GM23338 (cell line): Measurements from ENCODE around the gene MEI4.

Experiments used
- CREB1 ChIP-seq: fragments of 250-450 bp; sonication (Bioruptor Pico); IDR thresholded peaks from 2 replicates; pipeline ENCODE4 v1.5.0; 2020; ENCODE audit warnings: low read depth, mild to moderate bottlenecking, moderate library complexity
- ETS1 ChIP-seq: IDR thresholded peaks from 2 replicates; pipeline ENCODE4 v1.6.1; 2016; ENCODE audit warnings: antibody characterized with exemption
- EZH2 ChIP-seq: fragments of 200-600 bp; sonication (generic); IDR thresholded peaks from one replicate; pipeline ENCODE4 v1.8.0; 2017; ENCODE audit warnings: antibody characterized with exemption, mild to moderate bottlenecking, low read depth; ENCODE audit not compliant: unreplicated experiment
- EZH2phosphoT487 ChIP-seq: fragments of 200-600 bp; sonication (generic); IDR thresholded peaks from one replicate; pipeline ENCODE4 v1.8.1; 2018; ENCODE audit warnings: antibody characterized with exemption; ENCODE audit not compliant: unreplicated experiment
- POLR2AphosphoS5 ChIP-seq: IDR thresholded peaks from 2 replicates; pipeline ENCODE4 v1.6.1; 2016; ENCODE audit warnings: antibody characterized with exemption, low read depth
- STAT1 ChIP-seq: IDR thresholded peaks from one replicate; pipeline ENCODE4 v1.6.1; 2016; ENCODE audit warnings: antibody characterized with exemption; ENCODE audit not compliant: unreplicated experiment
- TF ChIP-seq, protein P1 (sequence below), 2 experiments: fragments of 200-600 bp in 1 of 2; sonication (generic) in 1 of 2; conservative IDR thresholded peaks; 2 replicates each; pipeline versions ENCODE4 v1.5.1 to v1.6.1; 2016 to 2017; ENCODE audit warnings: antibody characterized with exemption in 2 of 2, low read depth in 2 of 2, mild to moderate bottlenecking in 2 of 2, moderate library complexity in 1 of 2

DNA sequence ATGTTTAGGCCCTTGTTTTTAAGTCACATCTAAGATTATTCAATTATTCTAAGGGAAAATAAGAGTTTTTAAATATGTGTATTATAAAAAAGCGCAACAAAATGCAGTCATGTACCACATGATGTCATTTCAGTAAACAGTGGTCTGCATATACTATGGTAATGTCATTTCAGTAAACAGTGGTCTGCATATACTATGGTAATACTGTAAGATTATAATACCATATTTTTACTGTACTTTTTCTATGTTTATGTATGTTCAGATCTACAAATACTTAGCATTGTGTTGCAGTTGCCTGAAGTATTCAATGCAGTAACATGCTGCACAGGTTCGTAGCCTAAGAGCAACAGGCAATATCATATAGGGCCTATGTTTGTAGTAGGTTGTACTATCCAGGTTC lies 21.4 kb downstream of the MEI4 start:
- TF ChIP-seq, protein P1, sequence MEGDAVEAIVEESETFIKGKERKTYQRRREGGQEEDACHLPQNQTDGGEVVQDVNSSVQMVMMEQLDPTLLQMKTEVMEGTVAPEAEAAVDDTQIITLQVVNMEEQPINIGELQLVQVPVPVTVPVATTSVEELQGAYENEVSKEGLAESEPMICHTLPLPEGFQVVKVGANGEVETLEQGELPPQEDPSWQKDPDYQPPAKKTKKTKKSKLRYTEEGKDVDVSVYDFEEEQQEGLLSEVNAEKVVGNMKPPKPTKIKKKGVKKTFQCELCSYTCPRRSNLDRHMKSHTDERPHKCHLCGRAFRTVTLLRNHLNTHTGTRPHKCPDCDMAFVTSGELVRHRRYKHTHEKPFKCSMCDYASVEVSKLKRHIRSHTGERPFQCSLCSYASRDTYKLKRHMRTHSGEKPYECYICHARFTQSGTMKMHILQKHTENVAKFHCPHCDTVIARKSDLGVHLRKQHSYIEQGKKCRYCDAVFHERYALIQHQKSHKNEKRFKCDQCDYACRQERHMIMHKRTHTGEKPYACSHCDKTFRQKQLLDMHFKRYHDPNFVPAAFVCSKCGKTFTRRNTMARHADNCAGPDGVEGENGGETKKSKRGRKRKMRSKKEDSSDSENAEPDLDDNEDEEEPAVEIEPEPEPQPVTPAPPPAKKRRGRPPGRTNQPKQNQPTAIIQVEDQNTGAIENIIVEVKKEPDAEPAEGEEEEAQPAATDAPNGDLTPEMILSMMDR (conservative IDR thresholded peaks at IDR 0.05; ENCODE audit: low read depth in 2 of 2) = no peak
- no peak for TF ChIP-seq EZH2phosphoT487
- TF ChIP-seq EZH2 = no peak
- TF ChIP-seq CREB1 (CRISPR knock-in tag) = no peak
- TF ChIP-seq POLR2AphosphoS5 = no peak
- no peak for TF ChIP-seq STAT1
- TF ChIP-seq ETS1 = no peak
